SK-N-SH treated with all-trans-retinoic acid at 6 μM for 48 hours (cell line): ENCODE data around the gene PTPRH.

ENCODE experiments used
- ESRRG ChIP-seq: fragments of 250-450 bp; sonication (Bioruptor Pico); IDR thresholded peaks from 2 replicates; pipeline ENCODE4 v1.6.1; 2021; ENCODE audit warnings: mild to moderate bottlenecking
- SNAI2 ChIP-seq: fragments of 250-450 bp; sonication (Bioruptor Pico); IDR thresholded peaks from 2 replicates; pipeline ENCODE4 v1.5.0; 2020; ENCODE audit warnings: mild to moderate bottlenecking, moderate library complexity
- TOX ChIP-seq: fragments of 250-450 bp; sonication (Bioruptor Pico); IDR thresholded peaks from 2 replicates; pipeline ENCODE4 v1.8.0; 2021; ENCODE audit warnings: mild to moderate bottlenecking, moderate library complexity, borderline replicate concordance
- ZFP3 ChIP-seq: fragments of 250-450 bp; sonication (Bioruptor Pico); IDR thresholded peaks from 2 replicates; pipeline ENCODE4 v1.5.0; 2020; ENCODE audit warnings: mild to moderate bottlenecking, moderate library complexity
- ZNF8 ChIP-seq: fragments of 450-650 bp; formaldehyde crosslinking; IDR thresholded peaks from 2 replicates; pipeline ENCODE4 v1.5.0; 2020; ENCODE audit warnings: mild to moderate bottlenecking, moderate library complexity
- TF ChIP-seq, protein P1 (sequence below): fragments of 250-450 bp; sonication (Bioruptor Pico); IDR thresholded peaks from 2 replicates; pipeline ENCODE4 v1.5.1; 2020; ENCODE audit warnings: low read depth, mild to moderate bottlenecking, moderate library complexity
- TF ChIP-seq, protein P2 (sequence below): fragments of 250-450 bp; sonication (Bioruptor Pico); IDR thresholded peaks from 2 replicates; pipeline ENCODE4 v1.5.1; 2021; ENCODE audit warnings: mild to moderate bottlenecking, moderate library complexity
- TF ChIP-seq, protein P3 (sequence below): fragments of 250-450 bp; sonication (Bioruptor Pico); IDR thresholded peaks from 2 replicates; pipeline ENCODE4 v1.8.0; 2020; ENCODE audit warnings: mild to moderate bottlenecking, moderate library complexity, borderline replicate concordance

DNA sequence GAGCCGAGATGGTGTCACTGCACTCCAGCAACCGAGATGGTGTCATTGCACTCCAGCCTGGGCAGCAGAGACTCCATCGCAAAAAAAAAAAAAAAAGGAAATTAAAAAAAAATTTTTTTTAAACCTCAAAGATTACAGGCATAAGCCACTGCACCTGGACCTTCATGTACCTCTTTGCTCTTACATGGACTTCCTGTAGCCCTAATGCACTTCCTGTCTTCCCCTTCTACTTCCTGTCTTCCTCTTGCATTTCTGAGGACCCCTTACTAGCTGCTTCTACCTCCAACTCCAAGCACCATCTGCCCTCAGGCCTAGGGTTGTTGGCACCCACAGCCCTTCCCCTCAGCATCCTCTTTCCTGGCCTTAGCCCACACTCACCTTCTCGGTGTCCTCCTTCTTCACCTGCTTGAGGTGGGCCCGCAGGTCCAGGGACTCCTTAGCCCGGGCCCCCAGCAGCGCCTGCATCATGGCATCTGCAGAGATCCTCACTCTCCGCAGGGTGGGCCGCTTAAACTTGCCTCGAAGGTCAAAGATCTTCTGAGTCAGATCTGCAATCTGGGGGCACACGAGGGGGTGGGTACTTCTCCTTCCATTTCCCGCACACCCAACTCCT, 55.5 kb downstream of the PTPRH start:
- TF ChIP-seq, protein P1, sequence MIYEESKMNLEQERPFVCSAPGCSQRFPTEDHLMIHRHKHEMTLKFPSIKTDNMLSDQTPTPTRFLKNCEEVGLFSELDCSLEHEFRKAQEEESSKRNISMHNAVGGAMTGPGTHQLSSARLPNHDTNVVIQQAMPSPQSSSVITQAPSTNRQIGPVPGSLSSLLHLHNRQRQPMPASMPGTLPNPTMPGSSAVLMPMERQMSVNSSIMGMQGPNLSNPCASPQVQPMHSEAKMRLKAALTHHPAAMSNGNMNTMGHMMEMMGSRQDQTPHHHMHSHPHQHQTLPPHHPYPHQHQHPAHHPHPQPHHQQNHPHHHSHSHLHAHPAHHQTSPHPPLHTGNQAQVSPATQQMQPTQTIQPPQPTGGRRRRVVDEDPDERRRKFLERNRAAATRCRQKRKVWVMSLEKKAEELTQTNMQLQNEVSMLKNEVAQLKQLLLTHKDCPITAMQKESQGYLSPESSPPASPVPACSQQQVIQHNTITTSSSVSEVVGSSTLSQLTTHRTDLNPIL: no peak
- TF ChIP-seq ZNF8 (CRISPR knock-in tag) (no peak), TOX (CRISPR knock-in tag) (no peak), ESRRG (no peak), ZFP3 (CRISPR knock-in tag) (no peak), SNAI2 (CRISPR knock-in tag) (no peak)
- TF ChIP-seq, protein P2, sequence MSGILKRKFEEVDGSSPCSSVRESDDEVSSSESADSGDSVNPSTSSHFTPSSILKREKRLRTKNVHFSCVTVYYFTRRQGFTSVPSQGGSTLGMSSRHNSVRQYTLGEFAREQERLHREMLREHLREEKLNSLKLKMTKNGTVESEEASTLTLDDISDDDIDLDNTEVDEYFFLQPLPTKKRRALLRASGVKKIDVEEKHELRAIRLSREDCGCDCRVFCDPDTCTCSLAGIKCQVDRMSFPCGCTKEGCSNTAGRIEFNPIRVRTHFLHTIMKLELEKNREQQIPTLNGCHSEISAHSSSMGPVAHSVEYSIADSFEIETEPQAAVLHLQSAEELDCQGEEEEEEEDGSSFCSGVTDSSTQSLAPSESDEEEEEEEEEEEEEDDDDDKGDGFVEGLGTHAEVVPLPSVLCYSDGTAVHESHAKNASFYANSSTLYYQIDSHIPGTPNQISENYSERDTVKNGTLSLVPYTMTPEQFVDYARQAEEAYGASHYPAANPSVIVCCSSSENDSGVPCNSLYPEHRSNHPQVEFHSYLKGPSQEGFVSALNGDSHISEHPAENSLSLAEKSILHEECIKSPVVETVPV (CRISPR knock-in tag): no peak
- TF ChIP-seq, protein P3, sequence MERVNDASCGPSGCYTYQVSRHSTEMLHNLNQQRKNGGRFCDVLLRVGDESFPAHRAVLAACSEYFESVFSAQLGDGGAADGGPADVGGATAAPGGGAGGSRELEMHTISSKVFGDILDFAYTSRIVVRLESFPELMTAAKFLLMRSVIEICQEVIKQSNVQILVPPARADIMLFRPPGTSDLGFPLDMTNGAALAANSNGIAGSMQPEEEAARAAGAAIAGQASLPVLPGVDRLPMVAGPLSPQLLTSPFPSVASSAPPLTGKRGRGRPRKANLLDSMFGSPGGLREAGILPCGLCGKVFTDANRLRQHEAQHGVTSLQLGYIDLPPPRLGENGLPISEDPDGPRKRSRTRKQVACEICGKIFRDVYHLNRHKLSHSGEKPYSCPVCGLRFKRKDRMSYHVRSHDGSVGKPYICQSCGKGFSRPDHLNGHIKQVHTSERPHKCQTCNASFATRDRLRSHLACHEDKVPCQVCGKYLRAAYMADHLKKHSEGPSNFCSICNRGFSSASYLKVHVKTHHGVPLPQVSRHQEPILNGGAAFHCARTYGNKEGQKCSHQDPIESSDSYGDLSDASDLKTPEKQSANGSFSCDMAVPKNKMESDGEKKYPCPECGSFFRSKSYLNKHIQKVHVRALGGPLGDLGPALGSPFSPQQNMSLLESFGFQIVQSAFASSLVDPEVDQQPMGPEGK (CRISPR knock-in tag): no peak
